Chondrocyte (in vitro differentiated cells): ENCODE measurements around the gene AAK1. TPM values are rescaled to one million over a fixed set of nuclear protein-coding genes. Genes with fewer than 3 reads are reported as not detected.
"Not testable (repeated sequence)": the region's sequence is repeated elsewhere in the genome, so short reads cannot be mapped to it uniquely, and the experiment has no call there.

Experiments used
- DNase-seq: peaks from one replicate; pipeline ENCODE4 v3.0.0; 2021; ENCODE audit warnings: mixed read lengths, low spot score
- H3K27ac Mint-ChIP-seq: one replicate; pipeline ENCODE4 v1.8.0; 2021; ENCODE audit warnings: mild to moderate bottlenecking, moderate library complexity, mixed read lengths; ENCODE audit not compliant: unreplicated experiment
- H3K27me3 Mint-ChIP-seq: 2 replicates; pipeline ENCODE4 v1.8.0; 2021; ENCODE audit warnings: low read depth, mixed read lengths
- H3K36me3 Mint-ChIP-seq: 2 replicates; pipeline ENCODE4 v1.8.0; 2021; ENCODE audit warnings: low read depth, mixed read lengths
- H3K4me1 Mint-ChIP-seq: 2 replicates; pipeline ENCODE4 v1.8.0; 2021; ENCODE audit warnings: low read depth, mild to moderate bottlenecking, mixed read lengths
- H3K4me3 Mint-ChIP-seq: one replicate; pipeline ENCODE4 v1.8.0; 2021; ENCODE audit warnings: mild to moderate bottlenecking, moderate library complexity, mixed read lengths; ENCODE audit not compliant: unreplicated experiment
- H3K9me3 Mint-ChIP-seq: 2 replicates; pipeline ENCODE4 v1.8.0; 2021; ENCODE audit warnings: low read depth, mixed read lengths
- CTCF ChIP-seq: fragments of 200-600 bp; sonication (generic); IDR thresholded peaks from 2 replicates; pipeline ENCODE4 v1.5.0; 2021; ENCODE audit warnings: antibody characterized with exemption, mild to moderate bottlenecking, moderate library complexity
- total RNA-seq: library from RNA; stranded (reverse); gene quantifications from 3 replicates; pipeline ENCODE4 v1.2.1, GENCODE V29; 2021

Gene AAK1
- total RNA-seq, 1 donor from 2014 or later = 97.2 TPM

GRCh38 chr2:69659349-69659748, 15.8 kb upstream of the AAK1 start:
- H3K9me3 Mint-ChIP-seq = peaks cover 11% of the 10 kb centered on the region
- no peak overlapping the region for H3K4me3 Mint-ChIP-seq
- no peak overlapping the region for H3K27ac Mint-ChIP-seq
- H3K36me3 Mint-ChIP-seq = peaks cover 2% of the 10 kb centered on the region
- no peak for DNase-seq
- TF ChIP-seq CTCF = no peak
- H3K4me1 Mint-ChIP-seq = no peaks in the 10 kb centered on the region
- no peaks in the 10 kb centered on the region for H3K27me3 Mint-ChIP-seq

GRCh38 chr2:69652206-69652605, 8.7 kb upstream of the AAK1 start:
- TF ChIP-seq CTCF = no peak
- no peak for DNase-seq
- Mint-ChIP-seq H3K27me3 (no peaks in the 10 kb centered on the region), H3K36me3 (no peaks in the 10 kb centered on the region), H3K9me3 (no peaks in the 10 kb centered on the region), H3K4me3 (no peak overlapping the region), H3K27ac (peak overlapping the region; percentile 70), H3K4me1 (peaks cover 7% of the 10 kb centered on the region)

- H3K4me3 Mint-ChIP-seq, H3K27me3 Mint-ChIP-seq, H3K36me3 Mint-ChIP-seq, DNase-seq, H3K27ac Mint-ChIP-seq, H3K9me3 Mint-ChIP-seq: not testable (repeated sequence)
- peaks cover 20% of the 10 kb centered on the region for H3K4me1 Mint-ChIP-seq
Observed at GRCh38 chr2:69647196-69647595, 3.7 kb upstream of the AAK1 start.

- DNase-seq = no peak
Observed at GRCh38 chr2:69646714-69647113, 3.2 kb upstream of the AAK1 start.

GRCh38 chr2:69645921-69646320, 2.4 kb upstream of the AAK1 start:
- no peak overlapping the region for H3K4me3 Mint-ChIP-seq
- H3K4me1 Mint-ChIP-seq = peaks cover 29% of the 10 kb centered on the region
- no peak overlapping the region for H3K27ac Mint-ChIP-seq
- H3K36me3 Mint-ChIP-seq = no peaks in the 10 kb centered on the region
- TF ChIP-seq CTCF = no peak
- DNase-seq = no peak
- peaks cover 2% of the 10 kb centered on the region for H3K9me3 Mint-ChIP-seq
- no peaks in the 10 kb centered on the region for H3K27me3 Mint-ChIP-seq

More at GRCh38 chr2:69646714-69647113, 3.2 kb upstream of the AAK1 start:
- no peak for TF ChIP-seq CTCF
- H3K27me3 Mint-ChIP-seq = no peaks in the 10 kb centered on the region
- peaks cover 21% of the 10 kb centered on the region for H3K4me1 Mint-ChIP-seq
- H3K27ac Mint-ChIP-seq = no peak overlapping the region
- H3K36me3 Mint-ChIP-seq = no peaks in the 10 kb centered on the region
- peaks cover 2% of the 10 kb centered on the region for H3K9me3 Mint-ChIP-seq
- H3K4me3 Mint-ChIP-seq = no peak overlapping the region

- Mint-ChIP-seq H3K9me3 (peaks cover 2% of the 10 kb centered on the region), H3K27ac (peak overlapping the region; percentile 98), H3K36me3 (no peaks in the 10 kb centered on the region), H3K27me3 (no peaks in the 10 kb centered on the region), H3K4me3 (peak overlapping the region; percentile 91), H3K4me1 (peaks cover 38% of the 10 kb centered on the region)
- no peak for DNase-seq
- no peak for TF ChIP-seq CTCF
Observed at GRCh38 chr2:69645031-69645431, 1.5 kb upstream of the AAK1 start.
